ENCODE data around the gene RPGRIP1. TPM values are rescaled to one million over a fixed set of nuclear protein-coding genes. Genes with fewer than 3 reads are reported as not detected.
"Not testable (repeated sequence)": the region's sequence is repeated elsewhere in the genome, so short reads cannot be mapped to it uniquely, and the experiment has no call there.

RPGRIP1 gene
- total RNA-seq: under 1 TPM in 1 of 2 donors, not detected in 1; 0.17 TPM
- long read RNA-seq, partial matches to known transcripts: 0 of 1 reads
- long read RNA-seq, other reads (novel, unspliced or antisense): 1 of 1 reads

- intact Hi-C loops (cut with DNase I, micrococcal nuclease): no loop called here
- no peak for ATAC-seq
- no peak for DNase-seq
These were observed at the start of gene RPGRIP1 for GRCh38 chr14:21279783-21280182. TSS of gene RPGRIP1 (plus strand) at chr14:21280083. CDS start at chr14:21287977, 7,894 bp downstream.

- no peak for DNase-seq
- ATAC-seq: no peak
- intact Hi-C loops (cut with DNase I, micrococcal nuclease): no loop called here
These were observed 48.7 kb upstream of the RPGRIP1 start for GRCh38 chr14:21231020-21231652.

GRCh38 chr14:21233457-21234076 is 46.3 kb upstream of the RPGRIP1 start:
- ATAC-seq: peak; percentile 40
- intact Hi-C loops (cut with DNase I, micrococcal nuclease): no loop called here

DNA sequence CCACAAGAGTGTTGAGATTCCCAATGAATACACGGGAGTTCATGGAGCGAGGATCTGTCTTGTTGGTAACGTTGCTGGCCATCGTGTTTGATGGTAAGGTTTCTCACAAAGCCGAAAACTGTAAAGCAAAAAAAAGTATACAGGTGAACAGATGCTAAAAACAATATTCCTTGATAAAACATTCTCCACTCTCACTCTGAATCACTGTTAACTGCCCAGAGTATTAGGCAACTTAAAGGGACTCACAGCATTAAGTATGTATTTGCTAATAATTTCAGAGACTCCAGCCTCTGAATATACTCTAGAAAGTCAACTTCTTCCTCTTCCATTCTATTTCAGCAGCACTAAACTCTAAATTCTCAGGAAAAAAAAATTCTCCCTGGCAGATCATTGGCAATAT is 45.8 kb upstream of the RPGRIP1 start:
- intact Hi-C loops (cut with DNase I, micrococcal nuclease): no loop called here
- DNase-seq (no peak), ATAC-seq (no peak)

More at GRCh38 chr14:21233457-21234076, 46.3 kb upstream of the RPGRIP1 start:
- DNase-seq: no peak

DNA sequence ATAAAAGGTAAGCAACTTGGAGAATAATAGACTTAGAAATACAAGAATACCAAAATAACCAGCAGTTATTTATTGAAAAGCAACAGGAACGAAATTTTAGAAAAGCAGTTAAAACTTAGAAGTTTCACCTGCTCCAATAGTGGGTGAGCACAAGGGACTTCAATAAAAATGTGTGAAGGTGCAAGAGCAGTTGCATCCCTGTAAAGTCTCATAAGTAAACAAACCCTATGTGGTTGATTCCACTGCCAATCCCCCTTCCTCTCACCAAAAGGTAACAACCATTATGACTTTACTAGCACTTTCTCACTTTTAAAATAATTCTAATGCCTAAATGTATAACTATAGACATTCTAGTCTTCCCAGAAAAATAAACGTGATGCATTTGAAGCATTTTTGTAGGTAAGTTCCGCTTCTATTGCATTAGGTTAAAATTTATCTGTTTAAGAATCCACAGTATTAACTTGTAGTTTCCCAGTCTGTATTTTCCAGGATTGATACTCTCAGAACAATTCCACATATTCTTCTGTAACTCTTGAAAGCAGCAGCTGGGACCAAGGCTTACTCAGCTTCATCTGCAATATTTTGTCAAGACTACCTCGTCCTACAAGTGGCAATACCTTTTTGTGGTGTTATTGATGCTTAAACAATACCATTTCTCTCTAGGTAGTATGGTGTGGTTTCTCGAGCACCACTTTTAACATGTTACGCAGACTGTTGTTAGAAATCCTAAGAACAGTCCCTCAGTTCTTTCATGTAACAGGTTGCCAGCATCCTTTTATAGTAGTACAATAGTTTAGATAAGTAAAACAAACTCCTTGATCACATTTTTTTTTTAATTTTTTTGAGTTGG is 42.7 kb upstream of the RPGRIP1 start:
- ATAC-seq: no peak
- intact Hi-C loops (cut with DNase I, micrococcal nuclease): loop anchor here in 1 of 2 donors (5.0 kb wide), 1 partner anchor 140 kb away; no protein-coding TSS in a partner anchor
- no peak for DNase-seq

- intact Hi-C loops (cut with DNase I, micrococcal nuclease): loop anchor here in 1 of 2 donors (5.0 kb wide), 1 partner anchor 138 kb away; no protein-coding TSS in a partner anchor
- DNase-seq: no peak
- ATAC-seq: no peak
These were observed 40.9 kb upstream of the RPGRIP1 start for GRCh38 chr14:21238823-21239518.

- intact Hi-C loops (cut with DNase I, micrococcal nuclease): no loop called here
- no peak for ATAC-seq
- DNase-seq: no peak
These were observed 39.5 kb upstream of the RPGRIP1 start for GRCh38 chr14:21240417-21240816.

GRCh38 chr14:21241218-21241819 is 38.6 kb upstream of the RPGRIP1 start:
- intact Hi-C loops (cut with DNase I, micrococcal nuclease): no loop called here
- no peak for DNase-seq
- ATAC-seq: no peak

GRCh38 chr14:21244544-21244943 is 35.3 kb upstream of the RPGRIP1 start:
- intact Hi-C loops (cut with DNase I, micrococcal nuclease): no loop called here
- no peak for DNase-seq
- ATAC-seq: no peak

DNA sequence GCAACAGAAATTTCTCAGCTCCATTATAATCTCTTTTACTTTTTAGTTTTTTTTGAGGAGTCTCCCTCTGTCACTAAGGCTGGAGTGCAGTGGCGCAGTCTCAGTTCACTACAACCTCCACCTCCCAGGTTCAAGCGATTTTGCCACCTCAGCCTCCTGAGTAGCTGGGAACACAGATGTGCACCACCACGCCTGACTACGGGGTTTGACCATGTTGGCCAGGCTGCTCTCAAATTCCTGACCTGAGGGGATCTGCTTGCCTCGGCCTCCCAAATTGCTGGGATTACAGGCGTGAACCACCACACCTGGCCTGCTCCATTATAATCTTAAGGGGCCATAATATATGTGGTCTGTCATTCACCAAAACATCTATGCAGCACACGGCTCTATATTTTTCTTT is 34.1 kb upstream of the RPGRIP1 start:
- no peak for ATAC-seq

GRCh38 chr14:21248338-21248737 is 31.5 kb upstream of the RPGRIP1 start:
- no peak for DNase-seq
- no peak for ATAC-seq
- intact Hi-C loops (cut with DNase I, micrococcal nuclease): no loop called here

More for the DNA sequence above, 34.1 kb upstream of the RPGRIP1 start:
- DNase-seq: no peak
- intact Hi-C loops (cut with DNase I, micrococcal nuclease): no loop called here

DNA sequence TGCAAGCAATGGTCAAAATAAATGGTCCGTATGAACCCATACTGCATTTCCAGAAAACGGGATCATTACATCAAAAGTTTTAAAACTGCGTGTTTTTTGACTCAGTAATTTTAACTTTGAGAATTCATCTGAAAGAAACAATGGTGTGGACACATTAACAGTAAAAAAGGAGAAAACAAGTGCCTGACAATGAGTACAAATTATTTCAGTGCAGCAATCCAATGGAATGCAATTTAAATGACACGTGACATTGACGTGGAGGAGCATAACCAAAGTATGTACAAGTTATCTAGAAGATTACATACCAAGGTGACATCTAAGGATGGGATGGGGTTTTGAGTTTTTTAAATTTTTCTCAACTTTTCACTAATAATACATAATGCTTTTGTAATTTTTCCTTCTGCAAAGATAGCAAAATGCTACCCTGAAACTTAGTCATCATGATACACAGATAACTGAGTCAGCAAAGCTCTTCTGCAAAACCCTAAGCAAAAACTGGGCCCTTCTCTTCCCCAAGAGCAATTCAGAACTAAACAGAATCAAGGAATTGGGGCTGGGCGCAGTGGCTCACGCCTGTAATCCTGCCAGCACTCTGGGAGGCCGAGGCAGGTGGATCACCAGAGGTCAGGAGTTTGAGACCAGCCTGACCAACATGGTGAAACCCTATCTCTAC is 31.0 kb upstream of the RPGRIP1 start:
- no peak for ATAC-seq
- no peak for DNase-seq
- intact Hi-C loops (cut with DNase I, micrococcal nuclease): no loop called here

GRCh38 chr14:21251215-21251614 is 28.7 kb upstream of the RPGRIP1 start:
- DNase-seq: no peak
- intact Hi-C loops (cut with DNase I, micrococcal nuclease): no loop called here

DNA sequence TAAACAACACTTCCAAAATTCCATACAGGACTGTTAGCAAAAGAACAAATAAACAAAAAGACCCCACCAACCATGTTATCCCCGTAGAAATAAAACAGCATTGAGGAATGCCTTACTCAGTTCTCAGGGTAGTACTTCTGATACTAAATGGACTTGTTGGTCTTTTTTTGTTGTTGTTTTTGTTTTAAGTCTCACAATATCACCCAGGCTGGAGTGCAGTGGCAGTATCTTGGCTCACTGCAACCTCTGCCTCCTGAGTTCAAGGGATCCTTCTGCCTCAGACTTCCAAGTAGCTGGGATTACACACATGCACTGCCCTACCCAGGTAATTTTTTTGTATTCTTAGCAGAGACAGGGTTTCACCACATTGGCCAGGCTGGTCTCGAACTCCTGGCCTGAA is 27.7 kb upstream of the RPGRIP1 start:
- intact Hi-C loops (cut with DNase I, micrococcal nuclease): no loop called here
- no peak for ATAC-seq
- no peak for DNase-seq

More at GRCh38 chr14:21251215-21251614, 28.7 kb upstream of the RPGRIP1 start:
- no peak for ATAC-seq

DNA sequence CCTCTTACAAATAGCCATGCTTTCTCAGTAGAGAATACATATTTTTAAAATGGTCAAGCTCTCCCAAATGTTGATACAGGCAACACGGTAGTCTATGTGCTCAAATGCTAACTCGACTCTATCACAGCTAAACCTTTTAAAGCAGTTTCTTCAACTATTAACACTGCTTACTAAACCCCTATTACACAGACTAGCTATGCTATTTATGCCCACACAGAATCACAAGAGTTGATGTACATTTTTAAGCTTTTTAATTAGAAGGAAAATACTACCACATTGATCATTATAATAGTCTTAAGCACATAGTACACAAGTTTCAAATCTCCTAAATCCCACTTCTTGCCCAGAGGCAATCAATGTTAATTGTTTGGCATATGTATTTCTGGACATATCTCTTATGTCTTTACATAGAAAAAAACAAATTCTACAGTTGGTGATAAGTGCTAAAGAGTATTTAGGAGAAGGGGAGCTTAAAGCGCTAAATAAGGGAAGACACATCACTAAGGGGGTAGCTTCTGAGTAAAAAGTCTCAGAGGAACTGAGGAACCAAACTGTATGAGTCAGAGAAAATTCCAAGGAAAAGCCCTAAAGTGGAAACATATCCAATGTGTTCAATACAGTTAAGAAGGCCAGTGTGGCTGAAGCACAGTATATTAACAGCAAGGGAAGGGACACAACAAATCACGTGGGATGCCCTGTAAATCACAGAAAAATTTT is 24.3 kb upstream of the RPGRIP1 start:
- DNase-seq (no peak), ATAC-seq (peak; percentile 6)
- intact Hi-C loops (cut with DNase I, micrococcal nuclease): no loop called here

- ATAC-seq; intact Hi-C loops (cut with DNase I, micrococcal nuclease); DNase-seq: not testable (repeated sequence)
These were observed 23.8 kb upstream of the RPGRIP1 start for GRCh38 chr14:21256102-21256447.

All from left colon (tissue), 2 donors.